ENCODE data around the gene SH2B3.
"Not testable (repeated sequence)": the region's sequence is repeated elsewhere in the genome, so short reads cannot be mapped to it uniquely, and the experiment has no call there.

SH2B3 gene

GRCh38 chr12:111467092-111467856, 61.6 kb downstream of the SH2B3 start:
- DNase-seq: no peak

GRCh38 chr12:111467857-111468241, 62.1 kb downstream of the SH2B3 start:
- no peak for DNase-seq

GRCh38 chr12:111469401-111469800, 63.7 kb downstream of the SH2B3 start:
- DNase-seq: no peak

- no peak for DNase-seq
These were observed 65.5 kb downstream of the SH2B3 start for GRCh38 chr12:111471236-111471635.

GRCh38 chr12:111482462-111482861, 76.7 kb downstream of the SH2B3 start:
- no peak for DNase-seq

GRCh38 chr12:111488271-111488670, 82.5 kb downstream of the SH2B3 start:
- no peak for DNase-seq

GRCh38 chr12:111488798-111489197, 83.1 kb downstream of the SH2B3 start:
- no peak for DNase-seq

- DNase-seq: not testable (repeated sequence)
These were observed 87.3 kb downstream of the SH2B3 start for GRCh38 chr12:111492979-111493378.

GRCh38 chr12:111494676-111495075, 89.0 kb downstream of the SH2B3 start:
- DNase-seq: no peak
